Measurements from ENCODE around the gene LLGL2.

DNA sequence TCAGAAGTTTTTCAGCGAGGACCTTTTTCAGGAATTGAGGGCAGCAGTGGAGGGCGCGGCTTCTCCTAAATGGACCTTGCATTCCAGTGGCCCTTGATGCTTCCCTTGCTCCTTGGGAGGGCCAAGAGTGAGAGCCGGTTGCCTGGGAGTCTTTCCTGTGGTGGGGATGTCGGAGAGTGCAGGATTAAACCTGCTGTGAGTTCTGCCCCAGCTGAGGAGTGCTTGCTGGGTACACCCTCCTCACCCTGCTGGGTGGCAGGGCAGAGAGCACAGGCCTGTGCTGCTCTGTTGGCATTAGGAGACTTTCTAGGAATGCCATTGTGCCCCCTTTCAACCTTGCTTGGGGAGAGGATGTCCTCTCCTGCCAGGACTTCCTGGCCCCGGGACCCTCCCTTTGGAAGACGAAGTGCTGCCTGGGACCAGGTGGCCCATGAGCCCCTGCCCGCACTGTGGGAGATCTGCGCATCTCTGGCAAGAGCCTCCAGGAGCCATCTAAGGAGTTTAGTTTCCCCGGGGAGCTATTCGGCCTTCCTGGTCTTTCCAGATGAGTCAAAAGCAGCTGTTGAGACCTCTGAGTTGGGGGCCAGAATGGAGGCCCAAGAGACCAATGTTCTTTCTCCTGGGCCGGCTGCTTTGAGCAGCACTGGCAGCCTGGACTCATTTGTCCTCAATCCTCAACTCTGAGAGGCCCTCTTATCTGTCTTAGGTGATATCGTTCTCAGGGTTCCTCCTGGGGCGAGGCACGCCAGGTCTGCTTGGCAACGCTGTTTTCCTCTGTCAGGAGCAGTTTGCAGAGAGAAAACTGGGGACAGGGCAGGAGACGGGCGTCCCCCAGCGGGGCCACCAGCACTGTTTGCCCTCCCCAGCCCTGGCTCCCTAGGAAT, 5.6 kb downstream of the LLGL2 start:
- TF ChIP-seq CTCF (IDR thresholded peaks at IDR 0.05) (no peak), POLR2A (IDR thresholded peaks at IDR 0.05) (no peak)
